HG03520 (cell line): ENCODE measurements around the gene CYP39A1.
"Not testable (repeated sequence)": the region's sequence is repeated elsewhere in the genome, so short reads cannot be mapped to it uniquely, and the experiment has no call there.

ENCODE experiments used
- ATAC-seq: cut with Tn5 transposase; IDR thresholded peaks from one replicate; pipeline ENCODE4 v1.9.1; 2021; ENCODE audit warnings: mild to moderate bottlenecking, moderate library complexity; ENCODE audit not compliant: unreplicated experiment

The CYP39A1 gene

GRCh38 chr6:46648869-46649492, 3.6 kb downstream of the CYP39A1 start:
- ATAC-seq, result no peak

- ATAC-seq, result not testable (repeated sequence)
Measured at GRCh38 chr6:46648108-46648507, 4.5 kb downstream of the CYP39A1 start.

DNA sequence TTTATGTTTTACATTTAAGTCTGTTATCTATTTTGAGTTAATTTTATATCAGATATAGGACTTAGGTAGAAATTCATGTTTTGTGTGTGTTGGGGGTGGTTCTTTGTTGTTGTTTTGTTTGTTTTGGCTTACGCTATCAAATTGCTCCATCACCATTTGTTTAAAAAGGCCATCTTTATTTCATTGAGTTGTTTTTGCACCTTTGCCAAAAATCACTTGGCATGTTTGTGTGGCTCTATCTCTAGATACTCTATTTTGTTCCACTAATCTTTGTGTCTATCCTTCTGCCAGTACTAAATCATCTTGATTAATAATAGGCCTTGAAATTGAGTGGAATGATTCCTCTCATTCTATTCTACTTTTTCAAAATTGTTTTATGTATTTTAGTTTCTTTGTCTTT, 7.4 kb downstream of the CYP39A1 start:
- no peak for ATAC-seq

- ATAC-seq, result no peak
Measured at GRCh38 chr6:46642928-46643751, 9.5 kb downstream of the CYP39A1 start.

DNA sequence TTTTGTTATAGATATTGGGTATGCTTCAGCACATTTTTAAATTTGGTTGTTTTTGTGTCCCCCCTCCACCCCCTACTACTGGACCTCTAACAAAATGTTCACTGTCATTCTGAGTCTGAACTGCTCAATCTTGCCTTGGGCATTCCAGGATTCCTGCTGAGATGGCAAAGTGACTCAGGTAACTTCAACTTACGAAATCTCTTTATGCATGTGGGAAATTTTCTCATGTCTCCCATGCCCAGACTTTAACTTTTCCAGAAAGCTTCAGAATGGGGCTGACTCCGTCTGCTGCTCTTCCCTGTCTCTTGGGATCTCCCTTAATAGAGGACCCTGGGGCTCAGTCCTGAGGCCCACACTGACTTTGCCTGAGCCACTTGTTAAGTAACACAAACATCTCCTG, 14.0 kb downstream of the CYP39A1 start:
- ATAC-seq, result no peak

DNA sequence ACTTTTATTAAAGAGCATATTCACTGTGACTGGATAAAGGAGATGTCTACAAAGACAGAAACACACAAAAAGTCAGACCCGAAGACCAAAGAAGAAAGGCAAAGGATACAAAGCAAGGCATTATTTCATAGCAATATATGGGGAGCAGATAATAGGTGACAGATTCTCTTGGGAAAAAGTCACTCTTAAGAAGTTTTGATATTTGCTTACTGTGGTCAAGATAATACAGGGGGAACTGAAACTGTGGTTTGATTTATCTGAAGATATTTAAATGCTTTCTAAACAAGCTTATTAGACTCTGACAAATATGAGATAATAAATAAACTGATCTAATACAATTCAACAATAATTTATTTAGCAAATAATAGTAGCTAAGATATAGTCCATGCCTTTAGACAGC, 14.7 kb downstream of the CYP39A1 start:
- ATAC-seq, result no peak

- no peak for ATAC-seq
Measured at GRCh38 chr6:46637145-46637544, 15.5 kb downstream of the CYP39A1 start.

DNA sequence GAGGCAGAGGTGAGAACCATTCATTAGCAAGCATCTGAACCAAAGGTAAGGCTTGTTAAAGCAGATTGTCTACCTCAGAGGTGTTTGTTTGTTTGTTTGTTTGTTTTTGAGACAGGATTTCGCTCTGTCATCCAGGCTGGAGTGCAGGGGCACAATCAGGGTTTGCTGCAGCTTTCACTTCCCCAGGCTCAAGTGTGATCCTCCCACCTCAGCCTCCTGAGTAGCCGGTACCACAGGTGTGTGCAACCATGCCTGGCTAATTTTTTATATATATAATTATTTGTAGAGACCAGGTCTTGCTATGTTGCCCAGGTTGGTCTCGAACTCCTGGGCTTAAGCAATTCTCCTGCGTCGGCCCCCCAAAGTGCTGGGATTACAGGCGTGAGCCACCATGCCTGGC, 17.2 kb downstream of the CYP39A1 start:
- no peak for ATAC-seq

- no peak for ATAC-seq
Measured at GRCh38 chr6:46632053-46632452, 20.6 kb downstream of the CYP39A1 start.

DNA sequence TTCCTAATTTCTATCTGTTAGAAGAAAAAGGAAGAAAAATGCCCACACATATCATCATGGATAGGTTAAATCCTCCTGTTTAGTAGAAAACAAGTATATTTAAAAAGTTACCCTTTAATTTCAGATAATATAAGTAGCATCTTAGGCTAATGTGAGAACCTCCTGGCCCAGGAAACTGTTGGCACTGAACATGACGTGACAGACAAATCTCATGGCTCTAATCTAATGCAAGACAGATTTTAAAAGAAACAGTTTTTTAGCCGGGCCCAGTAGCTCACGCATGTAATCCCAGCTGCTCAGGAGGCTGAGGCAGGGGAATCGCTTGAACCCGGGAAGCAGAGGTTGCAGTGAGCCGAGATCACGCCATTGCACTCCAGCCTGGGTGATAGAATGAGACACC, 22.9 kb downstream of the CYP39A1 start:
- no peak for ATAC-seq

GRCh38 chr6:46628976-46629375, 23.6 kb downstream of the CYP39A1 start:
- ATAC-seq, result no peak

GRCh38 chr6:46628498-46628897, 24.1 kb downstream of the CYP39A1 start:
- ATAC-seq, result no peak

GRCh38 chr6:46626976-46627375, 25.6 kb downstream of the CYP39A1 start:
- ATAC-seq, result no peak

- ATAC-seq, result peak; percentile 83
Measured at GRCh38 chr6:46626228-46626909, 26.2 kb downstream of the CYP39A1 start.

DNA sequence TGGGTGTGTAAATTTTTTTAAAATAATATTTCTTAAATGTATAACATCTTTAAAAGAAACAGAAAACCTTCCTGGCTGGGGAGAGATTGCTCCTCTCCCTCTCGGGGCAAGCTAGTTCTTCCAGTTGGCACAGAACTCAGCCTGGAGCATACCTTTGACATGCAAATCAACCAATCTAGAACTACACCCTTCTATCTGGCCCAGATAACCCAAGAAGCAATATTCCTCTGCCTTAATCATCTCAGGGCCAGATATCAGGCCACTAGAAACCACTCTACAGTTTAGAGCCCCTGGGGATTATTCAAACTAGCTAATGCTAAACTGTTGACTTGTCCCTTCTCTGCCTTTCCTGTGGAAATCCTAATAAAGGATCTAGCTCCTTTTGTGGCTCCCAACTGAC, 33.9 kb downstream of the CYP39A1 start:
- no peak for ATAC-seq

- no peak for ATAC-seq
Measured at GRCh38 chr6:46612645-46613044, 40.0 kb downstream of the CYP39A1 start.

- ATAC-seq, result no peak
Measured at GRCh38 chr6:46610862-46611553, 41.6 kb downstream of the CYP39A1 start.

GRCh38 chr6:46606338-46606737, 46.3 kb downstream of the CYP39A1 start:
- ATAC-seq, result no peak

DNA sequence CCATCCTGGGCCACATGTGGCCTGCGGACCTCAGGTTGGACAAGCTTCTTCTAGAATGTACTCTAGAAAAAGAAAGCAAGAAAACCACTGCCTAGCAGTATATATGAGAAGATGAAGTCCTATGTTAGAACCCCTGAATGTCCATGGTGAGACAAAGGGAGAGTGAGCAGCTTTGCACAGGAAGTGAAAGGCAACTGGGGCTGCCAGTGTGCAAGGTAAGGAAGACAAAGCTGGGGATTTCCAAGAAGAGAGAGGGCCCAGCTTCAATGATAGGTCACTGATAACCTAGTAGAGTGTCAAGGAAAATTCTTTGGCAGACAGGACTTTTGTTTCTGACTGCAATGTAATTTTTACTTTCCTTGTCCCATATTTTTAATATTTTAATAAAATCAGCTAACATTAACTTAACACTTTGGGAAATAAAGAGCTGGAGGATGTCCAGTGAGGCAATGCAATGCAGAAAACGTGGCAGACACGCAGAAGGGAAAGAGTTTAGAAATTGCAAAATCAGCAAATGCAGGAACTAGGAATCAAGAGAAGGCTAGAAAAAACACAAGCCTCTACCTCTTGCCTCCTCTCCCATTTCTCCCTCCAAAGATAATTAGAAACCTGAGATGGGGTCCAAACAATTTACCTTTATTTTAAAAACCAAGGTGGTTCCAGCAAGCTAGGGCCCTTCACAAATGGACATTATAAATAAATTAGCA, 47.4 kb downstream of the CYP39A1 start:
- ATAC-seq, result no peak

- no peak for ATAC-seq
Measured at GRCh38 chr6:46598215-46598614, 54.4 kb downstream of the CYP39A1 start.

GRCh38 chr6:46592740-46593139, 59.9 kb downstream of the CYP39A1 start:
- ATAC-seq, result no peak
